ENCODE data around the gene MCAM. TPM values are rescaled to one million over a fixed set of nuclear protein-coding genes. Genes with fewer than 3 reads are reported as not detected.

MCAM gene
- total and polyA plus RNA-seq, 2 of the 8 experiments (the other 6 are each of a cell fraction or from before 2014, with no cell fraction given), result 22.4 to 32.2 TPM

- TF ChIP-seq CTCF (IDR thresholded peaks at IDR 0.05; ENCODE audit: control extremely low read depth in 1 of 3, insufficient read depth in 1 of 3, low read depth in 1 of 3, low read length in 3 of 3) (no peak), BCL11A (IDR thresholded peaks at IDR 0.05; ENCODE audit: low read depth in 2 of 2, low read length in 2 of 2) (no peak), SUZ12 (IDR thresholded peaks at IDR 0.05; ENCODE audit: low read length) (no peak), CHD2 (IDR thresholded peaks at IDR 0.05; ENCODE audit: low read length) (no peak)
Measured at GRCh38 chr11:119351232-119351631, 34.3 kb upstream of the MCAM start (continued).
